ENCODE results near the gene ABCG8.

The ABCG8 gene

DNA sequence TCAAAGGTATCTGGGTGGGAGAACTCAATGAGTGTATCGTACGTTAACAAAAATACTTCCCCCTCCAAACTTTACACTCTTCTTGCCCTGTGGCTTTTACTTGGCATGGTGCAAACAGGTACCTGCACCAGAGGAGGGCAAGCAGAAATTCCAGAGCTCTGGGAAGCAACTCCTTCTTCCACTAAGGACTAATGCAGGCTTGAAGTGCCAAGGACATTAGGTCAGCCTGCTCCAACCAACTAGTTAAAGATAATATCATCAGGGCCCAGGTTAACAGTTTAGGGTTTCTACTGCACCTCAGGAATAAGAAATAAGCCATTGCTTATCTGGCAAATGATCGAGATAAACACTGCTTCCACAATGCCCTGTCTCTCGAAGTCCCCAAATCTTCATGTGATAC lies 86.7 kb downstream of the ABCG8 start:
- DNase-seq: no peak

DNA sequence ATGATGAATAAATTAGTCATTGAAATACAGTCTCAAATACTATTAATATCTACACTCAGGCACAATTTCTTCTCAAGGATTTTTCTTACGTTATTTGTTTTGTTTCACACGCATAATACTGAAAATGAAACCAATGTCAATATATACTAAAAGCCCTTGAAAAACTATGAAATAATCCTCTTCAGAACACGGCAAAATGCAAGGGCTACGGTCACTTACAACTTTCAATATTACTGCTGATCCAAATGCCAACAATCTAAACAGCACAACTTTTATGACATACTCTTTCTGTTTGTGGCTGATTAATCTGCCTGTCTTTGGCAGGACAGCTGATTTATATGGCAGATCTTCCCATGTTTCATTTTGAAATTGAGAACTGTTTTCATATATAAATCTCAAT lies 88.7 kb downstream of the ABCG8 start:
- DNase-seq: no peak

DNA sequence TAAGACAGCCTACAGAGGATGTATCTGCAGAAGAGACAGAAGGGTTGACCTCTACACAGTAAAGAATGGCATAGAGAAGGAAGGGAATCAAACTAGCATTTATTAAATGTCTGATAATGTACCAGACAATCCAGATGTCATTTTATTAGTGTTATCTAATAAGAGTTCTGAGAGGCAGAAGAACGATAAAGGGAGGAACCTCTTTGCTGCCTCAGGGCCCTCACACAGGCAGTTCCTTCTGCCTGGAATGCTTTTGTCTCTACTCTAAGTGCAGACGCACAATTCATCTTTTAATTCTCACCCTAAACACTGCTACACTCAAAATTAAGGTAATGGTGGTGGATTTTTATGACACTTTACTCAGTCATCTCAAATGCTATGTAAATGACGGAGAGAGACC lies 92.5 kb downstream of the ABCG8 start:
- DNase-seq: no peak
